Nephron (organoid): ENCODE measurements around the gene CETP.
A peak's percentile ranks its signal among the peaks of the same experiment; 100 is the strongest.

Experiments
- H3K27ac Mint-ChIP-seq, 3 experiments: 2 replicates each; pipeline ENCODE4 v1.8.0; 2020; ENCODE audit warnings: mixed read lengths in 3 of 3, mild to moderate bottlenecking in 2 of 3, moderate library complexity in 1 of 3
- H3K27me3 Mint-ChIP-seq: 2 replicates; pipeline ENCODE4 v1.8.0; 2021; ENCODE audit warnings: low read depth, mild to moderate bottlenecking, moderate library complexity, mixed read lengths
- H3K36me3 Mint-ChIP-seq: 2 replicates; pipeline ENCODE4 v1.8.0; 2020; ENCODE audit warnings: low read depth, mixed read lengths
- H3K4me1 Mint-ChIP-seq: 2 replicates; pipeline ENCODE4 v1.8.0; 2020; ENCODE audit warnings: mixed read lengths
- H3K4me3 Mint-ChIP-seq, 3 experiments: 2 replicates each; pipeline ENCODE4 v1.8.0; 2020; ENCODE audit warnings: mild to moderate bottlenecking in 3 of 3, mixed read lengths in 3 of 3, moderate library complexity in 2 of 3
- H3K9me3 Mint-ChIP-seq: 2 replicates; pipeline ENCODE4 v1.8.0; 2020; ENCODE audit warnings: mixed read lengths
- CTCF ChIP-seq, 3 experiments: fragments of 200-600 bp; sonication (generic); IDR thresholded peaks; one replicate each; pipeline ENCODE4 v1.5.0; 2021; ENCODE audit warnings: antibody characterized with exemption in 3 of 3; ENCODE audit not compliant: unreplicated experiment in 3 of 3

Gene CETP

GRCh38 chr16:56961851-56962281 is at the start of gene CETP:
TSS of gene CETP (plus strand) at chr16:56961950. CDS start at chr16:56961980, 30 bp downstream.
- Mint-ChIP-seq H3K4me1 (peaks cover 24% of the 10 kb centered on the region), H3K27me3 (no peaks in the 10 kb centered on the region)

GRCh38 chr16:56912746-56913708 is 48.7 kb upstream of the CETP start:
- H3K9me3 Mint-ChIP-seq, result no peaks in the 10 kb centered on the region
- H3K27me3 Mint-ChIP-seq, result no peaks in the 10 kb centered on the region
- H3K27ac Mint-ChIP-seq, result peak overlapping the region; percentile 38 to 95 (median 86)
- peaks cover 80% of the 10 kb centered on the region for H3K4me1 Mint-ChIP-seq
- peak overlapping the region in 2 of 3 experiments; percentile 10 to 28 for H3K4me3 Mint-ChIP-seq
- no peak for TF ChIP-seq CTCF (IDR thresholded peaks at IDR 0.05; ENCODE audit: unreplicated experiment in 3 of 3)
- no peaks in the 10 kb centered on the region for H3K36me3 Mint-ChIP-seq

More at GRCh38 chr16:56961851-56962281, at the start of gene CETP:
- Mint-ChIP-seq H3K9me3 (no peaks in the 10 kb centered on the region), H3K36me3 (no peaks in the 10 kb centered on the region), H3K4me3 (no peak within 1 kb of the TSS), H3K27ac (peak within 1 kb of the TSS; percentile 43 to 83 (median 82))
- no peak for TF ChIP-seq CTCF (IDR thresholded peaks at IDR 0.05; ENCODE audit: unreplicated experiment in 3 of 3)

GRCh38 chr16:56914896-56915295 is 46.9 kb upstream of the CETP start:
- H3K4me1 Mint-ChIP-seq, result peaks cover 69% of the 10 kb centered on the region
- H3K9me3 Mint-ChIP-seq, result no peaks in the 10 kb centered on the region
- H3K36me3 Mint-ChIP-seq, result no peaks in the 10 kb centered on the region
- no peak overlapping the region for H3K4me3 Mint-ChIP-seq
- no peak for TF ChIP-seq CTCF (IDR thresholded peaks at IDR 0.05; ENCODE audit: unreplicated experiment in 3 of 3)
- no peaks in the 10 kb centered on the region for H3K27me3 Mint-ChIP-seq
- peak overlapping the region; percentile 67 to 95 (median 86) for H3K27ac Mint-ChIP-seq

GRCh38 chr16:56915336-56916119 is 46.2 kb upstream of the CETP start:
- TF ChIP-seq CTCF (IDR thresholded peaks at IDR 0.05; ENCODE audit: unreplicated experiment in 3 of 3), result no peak

GRCh38 chr16:56916571-56917403 is 45.0 kb upstream of the CETP start:
- Mint-ChIP-seq H3K27ac (peak overlapping the region in 2 of 3 experiments; percentile 86 to 95), H3K4me1 (peaks cover 50% of the 10 kb centered on the region), H3K9me3 (no peaks in the 10 kb centered on the region)

More at GRCh38 chr16:56915336-56916119, 46.2 kb upstream of the CETP start:
- Mint-ChIP-seq H3K4me1 (peaks cover 63% of the 10 kb centered on the region), H3K27me3 (no peaks in the 10 kb centered on the region), H3K4me3 (peak overlapping the region in 1 of 3 experiments; percentile 30), H3K36me3 (no peaks in the 10 kb centered on the region), H3K9me3 (no peaks in the 10 kb centered on the region), H3K27ac (peak overlapping the region; percentile 67 to 95 (median 86))

More at GRCh38 chr16:56916571-56917403, 45.0 kb upstream of the CETP start:
- no peak overlapping the region for H3K4me3 Mint-ChIP-seq
- no peaks in the 10 kb centered on the region for H3K36me3 Mint-ChIP-seq
- TF ChIP-seq CTCF (IDR thresholded peaks at IDR 0.05; ENCODE audit: unreplicated experiment in 3 of 3), result no peak
- no peaks in the 10 kb centered on the region for H3K27me3 Mint-ChIP-seq
